Stimulated activated CD8-positive, alpha-beta memory T cell treated with anti-CD3 and anti-CD28 coated beads, Interleukin-2, amount 100 ng/mL, for 48 hours (primary cell): ENCODE data around the gene CDH4.
"Not testable (repeated sequence)": the region's sequence is repeated elsewhere in the genome, so short reads cannot be mapped to it uniquely, and the experiment has no call there.

Source experiments
- DNase-seq, 2 donors: peaks; one replicate each; pipeline ENCODE4 v3.0.0-alpha.2; 2020; ENCODE audit warnings: low read depth in 2 of 2

Gene CDH4

DNA sequence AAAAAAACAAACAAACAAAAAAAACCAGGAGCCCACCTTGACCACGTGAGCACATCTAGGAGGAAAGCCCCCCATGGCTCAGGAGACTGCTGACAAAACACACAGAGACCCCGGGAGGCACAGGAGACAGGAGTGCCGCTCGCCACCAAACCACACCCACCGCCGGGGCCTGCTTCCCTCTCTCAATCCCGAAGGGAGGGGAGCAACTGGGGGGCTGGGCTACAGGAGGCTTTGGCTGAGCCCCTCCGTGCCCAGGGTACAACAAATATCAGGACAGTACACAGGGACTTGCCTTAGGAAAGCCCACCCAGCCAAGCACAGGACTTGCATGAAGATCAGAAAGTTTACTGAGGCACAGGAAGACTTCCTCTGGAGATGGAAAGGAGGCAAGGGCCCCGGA lies 711.1 kb downstream of the CDH4 start:
- no peak for DNase-seq

DNA sequence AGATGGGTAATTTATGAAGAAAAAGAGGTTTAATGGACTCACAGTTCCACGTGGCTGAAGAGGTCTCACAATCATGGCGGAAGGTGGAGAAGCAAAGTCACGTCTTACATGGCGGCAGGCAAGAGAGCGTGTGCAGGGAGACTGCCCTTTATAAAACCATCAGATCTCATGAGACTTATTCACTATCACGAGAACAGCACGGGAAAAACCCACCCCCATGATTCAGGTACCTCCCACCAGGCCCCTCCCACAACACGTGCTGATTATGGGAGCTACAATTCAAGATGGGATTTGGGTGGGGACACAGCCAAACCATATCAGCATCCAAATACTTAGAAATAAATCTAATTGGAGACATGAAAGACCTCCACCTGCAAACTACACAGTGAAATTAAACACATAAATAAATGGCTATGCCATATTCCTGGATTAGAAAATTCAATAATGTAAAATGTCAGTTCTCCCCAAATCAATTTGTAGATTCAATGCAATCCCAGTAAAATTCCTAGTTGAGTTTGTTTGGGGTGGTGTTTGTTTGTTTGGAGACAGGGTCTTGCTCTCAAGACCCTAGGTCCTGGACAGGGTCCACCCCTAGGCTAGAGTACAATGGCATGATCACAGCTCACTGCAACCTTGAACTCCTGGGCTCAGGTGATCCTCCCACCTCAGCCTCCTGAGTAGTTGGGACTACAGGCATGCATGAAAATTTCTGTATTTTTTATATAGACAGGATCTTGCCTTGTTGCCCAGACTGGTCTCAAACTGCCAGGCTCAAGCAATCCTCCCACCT lies 712.0 kb downstream of the CDH4 start:
- DNase-seq: no peak

- DNase-seq: no peak
Observed at GRCh38 chr20:61964675-61965605, 712.9 kb downstream of the CDH4 start.

GRCh38 chr20:61965606-61966491 lies 713.8 kb downstream of the CDH4 start:
- no peak for DNase-seq

GRCh38 chr20:61966492-61967244 lies 714.6 kb downstream of the CDH4 start:
- no peak for DNase-seq

GRCh38 chr20:61967300-61967699 lies 715.2 kb downstream of the CDH4 start:
- no peak for DNase-seq

DNA sequence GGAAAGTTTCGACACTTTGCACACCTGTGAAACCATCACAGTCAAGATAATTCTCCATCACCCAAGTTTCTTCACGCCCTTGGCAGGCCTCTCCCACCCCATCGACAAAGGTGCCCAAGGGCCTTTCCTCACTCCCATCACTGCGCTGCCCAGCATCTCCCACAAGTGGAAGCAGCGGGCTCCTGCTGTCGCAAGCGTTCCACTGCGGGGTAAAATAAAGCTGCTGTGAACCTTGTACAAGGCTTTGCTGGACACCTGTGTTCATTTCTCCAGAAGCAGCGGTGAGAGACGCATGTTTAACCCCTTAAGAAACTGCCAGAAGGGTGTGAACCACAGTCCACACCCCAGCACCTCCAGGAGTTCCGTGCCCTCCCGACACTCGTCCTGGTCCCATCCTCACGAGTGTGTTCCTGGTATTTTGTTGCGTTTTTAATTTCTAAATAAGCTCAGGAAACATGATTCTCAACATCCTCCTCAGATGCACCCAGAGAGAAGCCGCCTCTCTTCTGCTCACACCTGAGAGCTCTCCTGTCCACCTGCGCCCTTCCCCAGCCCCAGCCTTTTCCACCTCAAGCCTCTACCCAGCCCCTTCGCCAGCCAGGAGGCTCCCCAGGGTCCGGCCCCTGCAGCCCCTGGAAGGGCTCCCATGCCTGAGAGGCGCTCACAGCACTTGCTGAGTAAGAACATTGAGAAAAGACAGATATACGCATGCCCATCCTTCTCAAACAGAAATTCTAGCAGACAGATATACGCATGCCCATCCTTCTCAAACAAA lies 716.2 kb downstream of the CDH4 start:
- DNase-seq: no peak

GRCh38 chr20:61968932-61969331 lies 716.9 kb downstream of the CDH4 start:
- no peak for DNase-seq

- no peak for DNase-seq
Observed at GRCh38 chr20:61969806-61970205, 717.7 kb downstream of the CDH4 start.

DNA sequence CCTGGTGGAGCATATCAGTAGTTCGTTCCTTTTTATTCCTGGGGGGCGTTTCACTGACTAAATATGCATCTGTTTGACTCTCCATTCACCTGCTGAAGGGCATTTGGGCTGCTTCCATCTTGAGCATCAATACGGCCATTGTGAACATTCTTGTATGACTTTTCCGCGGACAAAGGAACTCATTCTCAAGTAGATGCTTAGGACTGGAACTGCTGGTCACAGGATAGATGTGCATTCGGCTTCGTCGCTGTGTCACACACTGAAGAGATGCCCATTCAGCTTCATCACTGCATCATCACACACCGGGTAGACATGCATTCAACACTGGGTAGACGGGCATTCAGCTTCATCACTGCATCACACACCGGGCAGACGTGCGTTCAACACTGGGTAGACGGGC lies 718.3 kb downstream of the CDH4 start:
- DNase-seq: no peak

DNA sequence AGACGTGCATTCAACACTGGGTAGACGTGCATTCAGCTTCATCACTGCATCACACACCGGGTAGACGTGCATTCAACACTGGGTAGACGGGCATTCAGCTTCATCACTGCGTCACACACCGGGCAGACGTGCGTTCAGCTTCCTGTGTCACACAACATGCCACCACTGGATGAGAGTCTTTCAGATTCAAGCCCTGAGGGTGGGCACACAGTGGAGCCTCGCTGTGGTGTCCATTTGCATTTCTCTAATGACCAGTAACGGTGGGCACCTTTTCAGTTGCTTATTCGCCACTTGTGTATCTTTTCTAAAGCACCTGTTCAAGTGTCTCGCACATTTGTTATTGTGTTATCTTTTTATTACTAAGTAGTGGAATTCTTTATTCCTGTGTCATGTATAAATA lies 719.5 kb downstream of the CDH4 start:
- DNase-seq: not testable (repeated sequence)

DNA sequence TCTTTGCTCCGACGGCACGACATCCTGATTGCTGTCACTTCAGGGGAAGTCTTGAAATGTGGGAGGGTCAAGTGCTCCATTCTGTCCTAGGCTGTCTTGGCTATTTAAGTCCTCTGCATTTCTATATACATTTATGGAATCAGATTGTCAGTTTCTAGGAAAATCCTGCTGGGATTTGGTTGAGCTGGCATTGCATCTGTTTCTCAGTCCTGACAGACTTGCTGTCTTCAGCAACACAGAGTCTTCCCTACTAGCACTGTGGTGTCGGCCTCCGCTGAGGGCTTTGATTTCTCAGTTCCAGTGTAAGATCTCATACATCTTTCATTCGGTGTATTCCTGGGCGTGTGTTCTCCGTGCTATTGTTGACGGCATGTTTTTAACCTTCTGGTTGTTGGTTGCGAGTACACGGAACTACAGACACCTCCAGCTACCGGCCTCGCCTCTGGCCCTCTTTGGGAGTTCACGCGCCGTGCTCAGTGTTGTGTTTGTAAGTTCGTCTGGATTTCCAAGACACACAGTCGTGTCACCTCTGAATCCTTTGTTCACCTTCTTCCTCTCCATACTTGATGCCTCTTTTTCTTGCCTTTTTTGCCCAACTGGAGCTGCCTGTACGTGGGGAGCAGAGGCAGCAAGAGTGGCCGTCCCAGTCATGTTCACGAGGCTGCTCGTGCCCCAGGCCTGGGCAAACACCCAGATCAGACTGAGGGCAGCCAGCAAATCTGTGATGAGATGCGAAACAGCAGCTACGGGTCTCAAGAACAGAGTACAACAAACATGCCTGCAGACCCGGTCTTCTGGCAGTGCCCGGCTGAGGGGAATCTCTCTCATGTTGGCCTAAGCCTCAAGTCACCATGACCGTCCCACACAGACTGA lies 720.8 kb downstream of the CDH4 start:
- no peak for DNase-seq

- DNase-seq: no peak
Observed at GRCh38 chr20:61973515-61974356, 721.7 kb downstream of the CDH4 start.

DNA sequence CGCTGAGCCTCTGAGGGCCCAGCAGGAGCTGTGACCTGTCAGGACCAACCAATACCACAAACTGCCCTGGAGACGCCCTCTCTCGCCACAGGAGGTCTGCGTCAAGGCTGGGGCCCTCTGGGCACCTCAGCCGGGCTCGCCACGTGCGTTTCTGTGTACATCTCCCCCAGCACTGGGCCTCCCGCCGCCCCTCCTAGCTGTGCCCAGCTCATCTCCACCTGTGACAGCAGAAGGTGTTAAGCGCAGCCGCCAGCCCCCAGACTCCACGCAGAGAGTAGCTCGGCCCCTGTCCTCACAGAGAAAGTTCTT lies 722.2 kb downstream of the CDH4 start:
- no peak for DNase-seq

DNA sequence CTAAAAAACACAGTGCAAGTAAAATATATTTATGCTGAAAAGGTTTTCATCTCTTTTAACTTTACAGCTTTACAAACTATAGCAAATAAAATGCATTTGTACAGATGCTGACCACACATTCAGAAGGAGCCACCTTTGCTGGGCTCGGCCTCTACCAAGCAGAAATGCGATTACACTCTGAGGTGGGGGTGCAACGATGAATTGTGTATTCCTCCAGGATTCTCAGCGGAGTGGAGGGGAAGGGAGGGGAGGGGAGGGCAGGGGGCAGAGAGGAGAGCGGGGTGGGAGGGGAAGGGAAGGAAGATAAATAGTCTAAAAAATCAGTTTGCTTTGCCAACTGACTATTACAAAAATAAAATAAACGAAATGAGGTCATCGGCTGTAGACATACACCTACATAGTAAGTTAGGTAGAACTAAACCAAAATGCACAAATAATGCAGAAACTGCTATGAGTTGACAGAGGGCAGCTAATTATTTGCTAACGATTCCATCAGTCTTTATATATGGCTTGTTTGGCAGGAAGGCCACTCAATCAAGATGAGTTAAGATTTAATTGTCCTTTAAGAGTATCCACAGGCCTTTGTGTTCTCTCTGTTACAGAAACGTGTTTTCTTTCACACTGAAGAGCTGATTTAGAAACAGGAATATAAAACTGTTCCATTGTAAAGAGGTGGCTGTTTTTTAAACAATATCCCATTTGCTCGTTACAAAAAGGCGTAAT lies 723.5 kb downstream of the CDH4 start:
- DNase-seq: no peak

GRCh38 chr20:61976263-61976643 lies 724.2 kb downstream of the CDH4 start:
- no peak for DNase-seq

GRCh38 chr20:61976644-61977418 lies 724.8 kb downstream of the CDH4 start:
- DNase-seq: no peak
